EH (cell line): ENCODE data around the gene IFT88.

Experiments used
- DNase-seq: peaks from one replicate; pipeline ENCODE4 v3.0.0-alpha.2; 2015; ENCODE audit warnings: low read depth

Gene IFT88

DNA sequence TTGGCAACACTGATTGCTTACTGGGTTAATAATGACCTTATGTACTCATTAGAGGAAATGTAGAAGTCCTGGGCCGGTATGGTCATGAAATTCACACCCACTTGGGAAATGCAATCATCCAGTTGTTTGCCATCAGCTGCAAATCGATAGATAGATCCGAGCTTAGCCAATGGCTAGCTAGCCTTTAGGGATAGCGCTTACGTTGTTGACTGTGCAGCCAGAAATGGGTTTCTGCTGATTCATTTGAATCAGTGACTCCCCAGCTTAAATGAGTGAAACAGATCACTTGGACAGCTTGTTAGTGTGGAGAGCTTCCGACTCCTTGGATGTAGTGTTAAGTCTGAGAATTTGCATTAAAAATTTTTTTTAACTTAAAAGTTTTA lies 148.4 kb downstream of the IFT88 start:
- DNase-seq = no peak

DNA sequence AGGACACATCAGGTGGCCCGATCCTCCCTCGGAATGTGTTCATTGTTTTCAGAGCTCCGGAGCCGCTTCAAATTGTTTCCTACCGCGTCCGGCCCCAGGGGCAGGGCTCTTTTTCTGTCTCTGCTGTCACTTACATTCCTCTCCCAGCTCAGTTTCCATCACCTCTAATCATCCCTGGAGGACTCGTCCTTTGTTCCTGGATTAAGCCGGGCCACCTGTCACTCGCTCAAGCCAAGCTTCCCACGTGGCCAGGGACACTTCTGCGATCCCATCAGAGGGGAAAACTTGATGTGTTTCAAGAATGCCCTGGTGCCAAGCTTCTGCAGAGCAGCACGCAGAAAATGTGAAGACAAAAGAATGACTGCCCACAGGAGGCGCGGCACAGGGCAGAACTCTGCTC lies 150.0 kb downstream of the IFT88 start:
- DNase-seq = no peak

DNA sequence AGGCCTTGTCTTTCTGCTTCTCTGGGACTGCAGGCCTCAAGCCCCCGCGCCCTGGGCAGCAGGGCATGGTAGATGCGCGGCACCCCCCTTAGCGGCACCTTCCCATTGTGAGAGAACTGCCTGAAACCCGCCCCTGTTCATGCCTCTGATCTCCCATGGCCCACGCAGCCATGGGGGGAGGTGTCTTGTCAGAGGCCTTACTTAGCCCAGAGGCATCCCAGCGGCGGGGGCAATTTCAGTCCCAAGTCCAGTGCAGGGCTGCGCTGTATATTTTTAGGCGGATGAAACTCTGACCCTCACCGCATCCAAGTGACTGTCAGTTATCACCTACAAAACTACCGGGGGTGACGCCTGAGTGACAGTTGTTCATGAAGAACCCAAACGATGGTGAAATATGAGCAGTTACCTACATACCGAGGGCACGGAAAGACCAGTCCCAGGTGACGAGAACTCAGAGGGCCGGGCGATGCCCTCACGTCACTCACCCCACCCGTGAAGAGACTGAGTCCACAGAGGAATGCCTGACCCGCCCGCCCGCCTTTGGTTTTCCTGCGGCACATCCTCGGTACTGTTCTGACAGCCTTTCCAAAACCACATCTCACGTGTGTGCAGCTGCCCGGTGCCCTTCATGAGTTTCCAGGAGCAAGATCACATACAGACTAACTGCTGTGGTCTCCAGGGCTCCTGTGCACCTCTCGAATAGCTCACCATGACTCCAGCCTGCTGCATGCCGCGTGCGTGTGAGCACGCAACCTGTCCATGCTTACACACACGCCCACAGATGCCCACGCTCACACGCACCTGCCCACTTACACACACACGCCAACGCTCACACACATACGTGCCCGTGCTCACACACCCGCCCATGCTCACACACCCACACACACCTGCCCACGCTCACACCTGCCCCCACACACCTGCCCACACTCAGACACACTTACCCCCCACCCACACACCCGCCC lies 150.9 kb downstream of the IFT88 start:
- no peak for DNase-seq

DNA sequence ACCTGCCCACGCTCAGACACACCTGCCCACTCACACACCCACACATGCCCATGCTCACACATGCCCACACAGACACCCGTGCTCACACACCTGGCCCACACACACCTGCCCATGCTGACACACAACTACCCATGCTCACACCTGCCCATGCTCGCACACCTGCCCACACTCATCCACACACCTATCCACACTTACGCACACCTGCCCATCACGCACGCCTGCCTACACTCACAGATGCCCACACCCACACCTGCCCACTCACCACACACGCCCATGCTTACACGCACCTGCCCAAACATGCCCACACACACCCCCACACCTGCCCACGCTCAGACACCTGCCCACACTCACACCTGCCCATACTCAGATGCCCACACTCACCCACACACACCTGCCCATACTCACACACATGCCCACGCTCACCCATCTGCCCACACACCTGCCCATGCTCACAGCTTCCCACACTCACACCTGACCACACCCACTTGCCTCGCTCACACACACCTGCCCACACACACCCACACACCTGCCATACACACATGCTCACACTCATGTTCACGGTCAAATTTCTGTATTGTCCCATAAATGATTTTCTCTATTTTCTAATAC lies 152.1 kb downstream of the IFT88 start:
- DNase-seq = no peak

DNA sequence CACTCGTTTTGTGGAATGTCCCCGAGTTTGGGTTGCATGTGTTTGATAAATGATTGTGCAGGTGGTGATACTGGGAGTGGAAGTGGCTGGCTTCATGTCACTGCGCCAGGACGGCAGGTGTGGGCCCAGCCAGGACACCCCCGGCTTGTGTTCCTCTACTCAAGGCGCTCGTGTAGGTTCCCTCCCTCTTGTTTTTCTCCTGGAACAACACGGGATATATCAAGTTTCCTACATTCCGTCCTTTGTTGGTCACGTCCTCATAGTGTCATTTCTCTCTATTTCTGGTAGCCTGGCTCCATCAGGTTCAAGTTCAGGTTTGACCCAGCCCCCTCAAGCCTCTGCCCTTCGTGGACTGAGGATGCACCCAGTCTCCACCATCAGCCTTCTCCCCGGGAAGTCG lies 152.8 kb downstream of the IFT88 start:
- DNase-seq = no peak

DNA sequence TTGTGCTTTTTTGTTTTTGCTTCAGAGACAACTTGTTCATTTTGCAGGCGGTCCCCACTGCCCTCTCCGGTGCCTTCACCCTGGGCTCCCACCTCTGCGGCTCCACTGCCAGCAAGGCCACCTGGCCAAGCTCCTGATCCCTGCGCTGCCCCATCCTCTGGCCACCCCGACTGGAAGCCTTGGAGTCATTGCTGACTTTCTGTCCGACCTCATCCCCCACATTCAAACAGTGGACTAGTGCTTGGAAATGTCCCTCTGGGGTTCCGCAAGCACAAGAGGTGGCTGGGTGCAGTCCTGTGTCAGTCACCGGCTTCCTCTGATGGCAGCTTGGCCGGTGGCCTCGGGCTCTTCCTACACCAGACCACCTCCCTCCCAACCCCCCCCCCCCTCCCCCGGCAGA lies 153.5 kb downstream of the IFT88 start:
- no peak for DNase-seq

DNA sequence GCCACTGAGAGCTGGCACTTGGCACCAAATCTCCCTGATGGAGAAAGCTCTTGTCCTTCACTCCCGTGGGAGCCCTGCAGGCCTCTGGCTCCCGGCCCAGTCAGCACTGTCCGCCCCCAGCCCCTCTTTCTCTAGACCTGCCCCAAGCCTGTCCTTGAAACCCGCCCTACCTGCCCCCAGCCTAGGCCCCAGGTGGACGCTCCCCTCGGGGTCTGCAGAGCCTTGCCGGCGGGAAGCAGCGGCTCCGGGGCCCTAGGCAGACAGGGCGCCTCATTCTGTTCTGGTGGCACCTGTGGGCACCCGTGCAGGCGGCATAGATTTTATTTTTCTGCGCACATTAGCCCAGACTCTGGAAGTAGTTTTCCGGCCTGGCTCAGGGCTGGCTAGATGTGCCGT lies 154.1 kb downstream of the IFT88 start:
- DNase-seq = no peak

DNA sequence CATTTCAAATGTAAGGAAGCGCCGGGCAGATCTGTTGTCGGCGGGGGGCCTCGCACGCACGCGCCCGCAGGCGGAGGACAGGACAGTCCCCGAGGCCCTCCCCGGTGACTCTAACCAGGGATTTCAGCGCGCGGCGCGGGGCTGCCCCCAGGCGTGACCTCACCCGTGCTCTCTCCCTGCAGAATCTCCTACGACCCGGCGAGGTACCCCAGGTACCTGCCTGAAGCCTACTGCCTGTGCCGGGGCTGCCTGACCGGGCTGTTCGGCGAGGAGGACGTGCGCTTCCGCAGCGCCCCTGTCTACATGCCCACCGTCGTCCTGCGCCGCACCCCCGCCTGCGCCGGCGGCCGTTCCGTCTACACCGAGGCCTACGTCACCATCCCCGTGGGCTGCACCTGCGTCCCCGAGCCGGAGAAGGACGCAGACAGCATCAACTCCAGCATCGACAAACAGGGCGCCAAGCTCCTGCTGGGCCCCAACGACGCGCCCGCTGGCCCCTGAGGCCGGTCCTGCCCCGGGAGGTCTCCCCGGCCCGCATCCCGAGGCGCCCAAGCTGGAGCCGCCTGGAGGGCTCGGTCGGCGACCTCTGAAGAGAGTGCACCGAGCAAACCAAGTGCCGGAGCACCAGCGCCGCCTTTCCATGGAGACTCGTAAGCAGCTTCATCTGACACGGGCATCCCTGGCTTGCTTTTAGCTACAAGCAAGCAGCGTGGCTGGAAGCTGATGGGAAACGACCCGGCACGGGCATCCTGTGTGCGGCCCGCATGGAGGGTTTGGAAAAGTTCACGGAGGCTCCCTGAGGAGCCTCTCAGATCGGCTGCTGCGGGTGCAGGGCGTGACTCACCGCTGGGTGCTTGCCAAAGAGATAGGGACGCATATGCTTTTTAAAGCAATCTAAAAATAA lies 154.7 kb downstream of the IFT88 start:
- DNase-seq = peak; percentile 79

DNA sequence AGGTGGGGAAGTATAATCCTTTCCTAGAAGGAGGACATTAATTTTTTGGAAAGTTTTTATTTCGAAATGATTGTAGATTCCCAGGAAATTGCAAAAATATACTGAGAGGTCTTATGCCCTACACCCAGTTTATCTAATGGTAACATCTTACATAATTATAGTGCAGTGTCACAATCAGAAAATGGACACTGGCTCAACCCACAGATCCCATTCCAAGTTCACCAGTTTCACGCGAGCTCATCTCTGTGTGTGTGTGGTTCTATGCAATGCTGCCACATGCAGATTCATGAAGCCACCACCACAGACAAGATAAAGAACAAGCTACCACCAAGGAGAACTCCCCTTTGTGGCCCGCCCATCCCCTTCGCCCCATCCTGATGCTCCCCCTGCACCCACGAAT lies 160.9 kb downstream of the IFT88 start:
- DNase-seq = no peak

DNA sequence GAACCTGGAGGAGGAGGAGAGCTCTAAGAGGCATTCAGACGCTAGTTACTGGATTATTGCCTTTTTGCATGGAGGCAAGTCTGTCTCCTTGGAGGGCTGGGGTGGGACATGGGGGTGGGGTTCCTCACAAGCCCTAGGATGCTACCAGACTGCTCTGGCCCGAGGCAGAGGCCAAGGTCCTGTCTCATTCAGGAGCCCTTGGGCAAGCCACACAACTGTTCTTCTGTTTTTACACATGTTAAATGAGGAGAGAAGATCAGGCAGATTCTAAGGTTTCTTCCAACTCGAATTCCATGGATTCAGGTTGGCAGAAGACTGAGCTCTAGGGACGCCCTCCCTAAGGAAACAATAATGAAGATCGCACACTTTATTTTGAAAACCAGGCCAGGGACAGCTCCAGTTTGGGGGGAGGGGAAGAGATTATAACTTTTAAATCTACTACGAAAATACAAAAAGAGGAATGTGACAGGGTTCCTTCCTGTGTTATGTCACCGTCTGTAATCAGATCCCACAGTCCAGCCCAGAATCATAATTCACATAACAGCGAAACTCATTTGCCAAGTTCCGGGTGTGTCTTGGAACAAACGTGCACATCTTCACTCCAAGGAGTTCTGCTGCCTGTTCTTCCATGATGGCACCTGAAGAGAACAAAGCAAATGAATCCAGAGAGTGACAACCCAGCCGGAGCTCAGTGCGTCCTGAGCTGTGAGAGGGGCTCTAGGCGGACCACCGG lies 161.8 kb downstream of the IFT88 start:
- DNase-seq = no peak

DNA sequence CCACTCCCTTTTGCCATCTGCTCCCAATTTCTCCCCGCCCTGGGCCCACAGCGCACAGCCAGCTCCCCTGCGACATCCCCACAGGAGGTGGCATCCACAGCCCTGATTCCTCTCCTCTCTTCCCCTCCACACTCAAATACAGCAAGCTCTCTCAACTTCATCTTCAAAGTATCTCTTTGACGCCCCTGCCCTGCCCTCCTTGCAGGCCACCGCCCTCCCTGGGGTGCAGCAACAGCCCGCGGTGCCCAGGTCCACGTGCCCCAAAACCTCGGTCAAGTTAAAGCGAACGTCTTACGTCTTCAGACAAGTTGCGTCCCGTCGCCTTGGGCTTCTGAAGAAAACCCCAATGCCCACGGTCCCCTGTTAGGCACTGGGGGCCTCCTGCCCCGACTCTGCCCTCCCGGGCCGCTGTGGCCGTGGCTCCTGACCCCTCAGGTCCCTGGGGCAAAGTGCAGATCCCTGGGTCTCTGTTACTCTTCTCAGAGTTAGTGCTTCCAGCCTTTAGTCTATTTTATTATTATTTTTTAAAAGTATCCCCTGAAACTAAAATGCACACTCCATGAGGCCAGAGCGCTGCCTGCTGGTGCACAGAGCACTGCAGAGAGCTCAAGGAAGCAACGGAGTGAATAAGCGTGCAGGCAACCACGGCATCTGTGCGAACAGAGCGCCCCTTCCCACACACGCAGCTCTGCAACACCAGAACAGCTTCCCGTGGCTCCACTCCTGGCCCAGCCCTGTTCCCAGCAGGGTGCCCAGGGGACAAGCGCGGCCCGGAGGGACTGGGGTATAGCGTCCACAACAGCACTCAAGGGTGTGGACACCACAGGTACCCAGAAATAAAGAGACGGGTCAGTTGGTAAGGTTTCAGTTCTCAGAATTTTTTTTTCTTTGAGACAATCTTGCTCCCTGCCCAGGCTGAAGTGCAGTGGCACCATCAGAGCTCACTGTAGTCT lies 163.0 kb downstream of the IFT88 start:
- DNase-seq = no peak

DNA sequence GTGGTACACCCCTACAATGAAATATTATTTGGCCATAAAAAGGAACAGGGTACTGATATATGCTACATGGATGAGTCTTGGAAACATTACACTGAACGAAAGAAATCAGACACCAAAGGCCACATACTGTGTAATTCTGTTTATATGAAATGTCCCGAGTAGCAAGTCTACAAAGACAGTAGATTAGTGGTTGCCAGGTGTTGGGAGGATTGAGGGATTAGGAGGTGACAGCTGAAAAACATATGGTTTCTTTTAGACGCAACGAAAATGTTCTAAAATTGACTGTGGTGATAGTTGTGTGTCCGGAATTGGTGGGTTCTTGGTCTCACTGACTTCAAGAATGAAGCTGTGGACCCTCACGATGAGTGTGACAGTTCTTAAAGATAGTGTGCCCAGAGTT lies 171.7 kb downstream of the IFT88 start:
- no peak for DNase-seq

DNA sequence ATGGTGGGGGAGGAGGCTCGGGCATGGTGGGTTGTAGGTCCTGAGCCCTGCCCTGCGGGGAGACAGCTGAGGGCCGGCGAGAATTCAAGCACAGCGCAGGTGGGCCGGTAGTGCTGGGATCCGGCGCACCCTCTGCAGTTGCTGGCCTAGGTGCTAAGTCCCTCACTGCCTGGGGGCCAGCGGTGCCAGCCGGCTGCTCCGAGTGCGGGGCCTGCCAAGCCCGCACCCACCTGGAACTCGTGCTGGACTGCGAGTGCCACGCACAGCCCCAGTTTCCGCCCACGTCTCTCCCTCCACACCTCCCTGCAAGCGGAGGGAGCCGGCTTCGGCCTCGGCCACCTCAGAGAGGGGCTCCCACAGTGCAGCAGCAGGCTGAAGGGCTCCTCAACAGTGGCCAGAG lies 173.1 kb downstream of the IFT88 start:
- DNase-seq = no peak
